Measurements from ENCODE around the gene TUT1.

TUT1 gene

DNA sequence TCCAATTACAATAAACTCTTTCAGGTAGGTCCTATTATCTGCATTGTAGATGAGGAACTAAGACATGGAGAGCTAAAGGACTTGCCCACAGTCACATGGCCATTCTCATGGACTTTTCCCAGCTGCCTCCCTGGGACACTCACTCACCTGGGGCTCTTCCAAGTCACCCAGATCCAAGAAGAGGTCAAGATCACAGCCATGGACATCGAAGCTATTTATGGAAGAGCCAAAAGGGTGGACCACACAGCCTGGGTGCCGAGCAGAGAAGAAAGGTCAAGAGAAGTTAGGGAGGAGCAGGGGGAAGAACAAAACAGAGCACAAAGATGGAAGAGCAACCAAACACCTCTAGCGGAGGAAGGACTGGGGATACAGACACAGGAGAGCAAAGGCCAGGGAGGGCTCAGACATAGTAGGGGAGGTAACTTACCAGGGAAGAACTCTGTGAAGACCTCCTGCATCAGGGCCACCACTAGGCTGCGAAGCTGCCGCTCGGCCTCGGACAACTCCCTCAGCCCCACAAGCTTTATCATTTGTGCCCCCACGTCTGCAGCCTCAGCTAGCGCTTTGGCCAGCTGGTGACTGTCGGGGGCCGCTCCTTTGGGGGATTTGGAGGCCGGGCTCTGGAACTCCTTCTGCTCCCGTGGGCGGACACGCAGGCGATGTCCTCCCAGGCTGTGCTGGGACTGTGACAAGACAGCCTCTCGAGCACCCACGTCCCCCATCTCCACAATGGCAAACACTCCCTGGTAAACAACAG, 10.2 kb downstream of the TUT1 start:
- TF ChIP-seq CTCF (IDR thresholded peaks at IDR 0.05; ENCODE audit: insufficient read depth, low read length, poor library complexity, severe bottlenecking) (no peak), EZH2phosphoT487 (conservative IDR thresholded peaks at IDR 0.05; ENCODE audit: low read length) (no peak)

GRCh38 chr11:62579252-62579651, 12.1 kb downstream of the TUT1 start:
- Histone ChIP-seq H3K9ac (ENCODE audit: low read length) (no peak overlapping the region), H3K4me3 (ENCODE audit: insufficient read depth, low read length, poor library complexity, severe bottlenecking) (no peak overlapping the region), H3K4me2 (ENCODE audit: low read depth, low read length, poor library complexity, severe bottlenecking) (no peak overlapping the region), H4K20me1 (ENCODE audit: low read depth, low read length) (no peaks in the 10 kb centered on the region), H3K27ac (ENCODE audit: low read depth, low read length) (no peak overlapping the region), H3F3A (ENCODE audit: insufficient read depth) (peaks cover 4% of the 10 kb centered on the region; the same call in 1 of the 2 replicates), H3K9me3 (ENCODE audit: insufficient read depth, low read length) (no peaks in the 10 kb centered on the region), H3K9me2 (replicated peaks; ENCODE audit: insufficient read depth, low read length) (no peaks in the 10 kb centered on the region), H3K79me2 (ENCODE audit: insufficient read depth, low read length) (peaks cover 20% of the 10 kb centered on the region; the same call in 1 of the 2 replicates), H2AFZ (ENCODE audit: low read depth, low read length, severe bottlenecking) (no peak overlapping the region), H3K27me3 (ENCODE audit: low read length) (no peaks in the 10 kb centered on the region), H3K36me3 (ENCODE audit: low read length) (no peaks in the 10 kb centered on the region)
- no peak for TF ChIP-seq EZH2phosphoT487 (conservative IDR thresholded peaks at IDR 0.05; ENCODE audit: low read length)
- no peak for TF ChIP-seq CTCF (IDR thresholded peaks at IDR 0.05; ENCODE audit: insufficient read depth, low read length, poor library complexity, severe bottlenecking)

More for the DNA sequence above, 10.2 kb downstream of the TUT1 start:
- H3K79me2 ChIP-seq (ENCODE audit: insufficient read depth, low read length), result peaks cover 10% of the 10 kb centered on the region; the same call in 1 of the 2 replicates
- peaks cover 4% of the 10 kb centered on the region; the same call in 1 of the 2 replicates for H3F3A ChIP-seq (ENCODE audit: insufficient read depth)
- no peak overlapping the region for H3K4me3 ChIP-seq (ENCODE audit: insufficient read depth, low read length, poor library complexity, severe bottlenecking)
- peaks cover 3% of the 10 kb centered on the region; the same call in 1 of the 2 replicates for H3K36me3 ChIP-seq (ENCODE audit: low read length)
- H3K27ac ChIP-seq (ENCODE audit: low read depth, low read length), result no peak overlapping the region
- no peaks in the 10 kb centered on the region for H3K9me3 ChIP-seq (ENCODE audit: insufficient read depth, low read length)
- no peak overlapping the region for H2AFZ ChIP-seq (ENCODE audit: low read depth, low read length, severe bottlenecking)
- no peak overlapping the region for H3K9ac ChIP-seq (ENCODE audit: low read length)
- no peak overlapping the region for H3K4me2 ChIP-seq (ENCODE audit: low read depth, low read length, poor library complexity, severe bottlenecking)
- H3K9me2 ChIP-seq (replicated peaks; ENCODE audit: insufficient read depth, low read length), result no peaks in the 10 kb centered on the region
- no peaks in the 10 kb centered on the region for H3K27me3 ChIP-seq (ENCODE audit: low read length)
- H4K20me1 ChIP-seq (ENCODE audit: low read depth, low read length), result no peaks in the 10 kb centered on the region

DNA sequence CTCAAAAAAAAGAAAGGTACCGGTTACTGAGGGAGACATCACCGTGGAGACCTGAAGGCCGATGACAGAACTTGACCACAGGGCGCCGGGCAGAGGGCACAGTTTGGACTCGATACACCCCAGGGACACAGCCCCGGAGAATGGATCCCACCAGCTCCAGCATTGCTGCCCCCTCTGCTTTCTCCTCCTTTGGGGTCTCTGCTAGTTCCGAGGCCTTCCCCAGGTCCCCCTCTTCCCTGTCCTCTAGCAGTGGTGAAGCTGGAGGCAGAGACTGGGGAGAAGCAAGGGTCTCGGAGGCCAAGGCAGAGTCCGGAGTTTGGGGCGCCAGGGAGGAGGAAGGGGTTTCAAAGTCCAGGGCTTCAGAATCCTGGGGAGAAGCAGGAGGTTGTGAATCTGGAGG, 12.8 kb downstream of the TUT1 start:
- Histone ChIP-seq H3K79me2 (ENCODE audit: insufficient read depth, low read length) (peaks cover 18% of the 10 kb centered on the region), H3K27ac (ENCODE audit: low read depth, low read length) (no peak overlapping the region), H3K4me2 (ENCODE audit: low read depth, low read length, poor library complexity, severe bottlenecking) (no peak overlapping the region), H2AFZ (ENCODE audit: low read depth, low read length, severe bottlenecking) (no peak overlapping the region), H3K27me3 (ENCODE audit: low read length) (no peaks in the 10 kb centered on the region), H4K20me1 (ENCODE audit: low read depth, low read length) (no peaks in the 10 kb centered on the region), H3K9me3 (ENCODE audit: insufficient read depth, low read length) (no peaks in the 10 kb centered on the region), H3K4me3 (ENCODE audit: insufficient read depth, low read length, poor library complexity, severe bottlenecking) (no peak overlapping the region), H3F3A (ENCODE audit: insufficient read depth) (peaks cover 4% of the 10 kb centered on the region; the same call in 1 of the 2 replicates), H3K9ac (ENCODE audit: low read length) (no peak overlapping the region), H3K9me2 (replicated peaks; ENCODE audit: insufficient read depth, low read length) (no peaks in the 10 kb centered on the region), H3K36me3 (ENCODE audit: low read length) (no peaks in the 10 kb centered on the region)
- no peak for TF ChIP-seq EZH2phosphoT487 (conservative IDR thresholded peaks at IDR 0.05; ENCODE audit: low read length)
- TF ChIP-seq CTCF (IDR thresholded peaks at IDR 0.05; ENCODE audit: insufficient read depth, low read length, poor library complexity, severe bottlenecking), result no peak
